GM12873 (cell line): ENCODE data around the gene VAT1L.

Source experiments
- TF ChIP-seq, protein P1 (sequence below): IDR thresholded peaks from 2 replicates; pipeline ENCODE4 v1.5.1; 2012; ENCODE audit warnings: low read depth, mild to moderate bottlenecking, moderate library complexity, low read length, control low read depth; ENCODE audit not compliant: insufficient read depth; ENCODE audit errors: missing control alignments

Gene VAT1L

DNA sequence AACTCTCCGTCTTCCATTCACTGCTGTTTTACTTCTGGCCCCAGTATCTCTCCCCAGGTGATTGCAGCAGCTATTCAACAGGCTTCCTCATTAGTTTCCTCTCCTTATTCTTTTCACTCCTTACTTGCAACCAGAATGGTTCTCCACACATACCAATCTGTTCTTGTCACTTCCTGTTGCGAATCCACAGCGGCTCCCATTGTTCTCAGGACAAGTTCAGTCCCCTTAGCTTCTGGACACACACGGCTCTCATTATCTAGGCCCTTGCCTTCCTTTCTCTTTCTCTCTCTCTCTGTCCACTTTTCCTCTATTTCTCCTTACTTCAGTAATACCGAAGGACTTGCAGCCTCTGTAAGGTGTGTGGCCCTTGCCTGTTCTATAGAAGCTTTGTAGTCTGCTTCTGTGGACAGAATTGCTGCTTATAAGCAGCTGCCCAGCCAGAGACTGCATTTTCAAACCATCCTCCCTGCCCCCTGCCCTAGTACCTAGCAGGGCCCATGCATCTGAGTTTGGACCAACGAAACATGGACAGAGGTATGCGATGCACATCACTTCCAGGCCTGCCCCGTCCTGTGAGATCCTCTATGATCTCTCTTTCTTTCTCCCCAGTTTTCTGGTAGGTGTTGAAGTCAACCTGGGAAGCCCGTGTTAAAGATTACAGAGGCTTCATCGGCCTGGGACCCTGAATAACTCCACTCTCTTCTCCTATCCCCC lies 45.7 kb downstream of the VAT1L start:
- TF ChIP-seq, protein P1, sequence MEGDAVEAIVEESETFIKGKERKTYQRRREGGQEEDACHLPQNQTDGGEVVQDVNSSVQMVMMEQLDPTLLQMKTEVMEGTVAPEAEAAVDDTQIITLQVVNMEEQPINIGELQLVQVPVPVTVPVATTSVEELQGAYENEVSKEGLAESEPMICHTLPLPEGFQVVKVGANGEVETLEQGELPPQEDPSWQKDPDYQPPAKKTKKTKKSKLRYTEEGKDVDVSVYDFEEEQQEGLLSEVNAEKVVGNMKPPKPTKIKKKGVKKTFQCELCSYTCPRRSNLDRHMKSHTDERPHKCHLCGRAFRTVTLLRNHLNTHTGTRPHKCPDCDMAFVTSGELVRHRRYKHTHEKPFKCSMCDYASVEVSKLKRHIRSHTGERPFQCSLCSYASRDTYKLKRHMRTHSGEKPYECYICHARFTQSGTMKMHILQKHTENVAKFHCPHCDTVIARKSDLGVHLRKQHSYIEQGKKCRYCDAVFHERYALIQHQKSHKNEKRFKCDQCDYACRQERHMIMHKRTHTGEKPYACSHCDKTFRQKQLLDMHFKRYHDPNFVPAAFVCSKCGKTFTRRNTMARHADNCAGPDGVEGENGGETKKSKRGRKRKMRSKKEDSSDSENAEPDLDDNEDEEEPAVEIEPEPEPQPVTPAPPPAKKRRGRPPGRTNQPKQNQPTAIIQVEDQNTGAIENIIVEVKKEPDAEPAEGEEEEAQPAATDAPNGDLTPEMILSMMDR: no peak

DNA sequence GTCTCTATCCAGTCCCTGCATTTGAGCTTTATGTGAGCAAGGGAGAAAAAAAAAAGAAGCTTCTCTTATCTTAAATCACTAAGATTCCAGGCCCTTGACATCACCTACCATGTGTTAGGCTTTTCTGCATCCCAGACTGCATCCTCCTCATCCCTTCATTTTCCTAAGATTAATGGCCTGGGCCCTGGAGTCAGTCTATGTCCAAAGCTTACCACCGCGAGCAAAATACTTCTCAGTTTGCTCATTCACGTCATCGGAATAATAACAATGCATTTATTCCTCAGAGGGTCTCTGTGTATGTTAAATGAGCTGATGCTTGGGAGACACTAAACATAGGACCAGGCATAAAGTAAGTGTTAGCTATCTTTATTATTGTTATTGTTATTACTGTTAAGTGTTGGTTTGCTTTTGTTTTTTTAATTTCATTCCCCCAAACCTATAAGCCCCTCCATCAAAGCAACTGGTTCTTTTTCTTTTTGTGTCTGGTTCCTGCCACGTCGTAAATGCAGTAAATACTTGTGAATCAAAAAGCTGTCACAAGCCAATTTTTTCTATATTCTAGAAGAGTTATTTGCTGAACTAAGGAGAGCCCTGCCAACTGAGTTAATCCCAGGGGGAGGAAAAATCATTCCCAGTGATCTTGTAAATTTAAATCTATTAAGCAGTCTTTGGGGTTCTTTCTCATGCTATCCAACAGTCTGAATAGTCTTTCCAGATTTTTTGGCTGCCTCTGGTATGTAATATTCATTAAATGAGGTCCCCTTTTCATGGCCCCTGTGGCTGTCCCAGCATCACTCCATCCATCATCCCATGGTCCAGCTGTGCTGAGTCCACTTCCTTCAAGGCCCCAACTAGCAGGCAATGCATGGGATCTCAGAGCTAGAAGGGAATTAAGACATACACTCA lies 46.5 kb downstream of the VAT1L start:
- TF ChIP-seq, protein P1: no peak

DNA sequence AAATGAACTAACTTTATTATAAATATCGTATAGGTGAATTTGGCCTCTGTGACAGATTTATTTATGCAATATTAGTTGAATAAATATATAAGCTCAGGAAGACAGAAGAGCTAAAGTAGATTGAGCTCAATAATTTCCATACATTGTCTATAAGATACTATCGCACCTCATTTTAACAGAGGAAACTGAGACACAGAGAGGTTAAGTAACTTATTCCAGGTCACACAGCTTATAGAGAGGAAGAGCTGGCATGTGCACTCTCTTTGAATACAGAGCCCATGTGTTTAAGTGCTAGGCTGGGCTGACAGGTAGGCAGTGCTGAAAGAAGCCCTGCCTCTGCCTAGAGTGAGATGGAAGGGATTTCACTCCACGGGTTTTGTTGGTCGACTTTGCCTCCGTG lies 48.4 kb downstream of the VAT1L start:
- TF ChIP-seq, protein P1: no peak

DNA sequence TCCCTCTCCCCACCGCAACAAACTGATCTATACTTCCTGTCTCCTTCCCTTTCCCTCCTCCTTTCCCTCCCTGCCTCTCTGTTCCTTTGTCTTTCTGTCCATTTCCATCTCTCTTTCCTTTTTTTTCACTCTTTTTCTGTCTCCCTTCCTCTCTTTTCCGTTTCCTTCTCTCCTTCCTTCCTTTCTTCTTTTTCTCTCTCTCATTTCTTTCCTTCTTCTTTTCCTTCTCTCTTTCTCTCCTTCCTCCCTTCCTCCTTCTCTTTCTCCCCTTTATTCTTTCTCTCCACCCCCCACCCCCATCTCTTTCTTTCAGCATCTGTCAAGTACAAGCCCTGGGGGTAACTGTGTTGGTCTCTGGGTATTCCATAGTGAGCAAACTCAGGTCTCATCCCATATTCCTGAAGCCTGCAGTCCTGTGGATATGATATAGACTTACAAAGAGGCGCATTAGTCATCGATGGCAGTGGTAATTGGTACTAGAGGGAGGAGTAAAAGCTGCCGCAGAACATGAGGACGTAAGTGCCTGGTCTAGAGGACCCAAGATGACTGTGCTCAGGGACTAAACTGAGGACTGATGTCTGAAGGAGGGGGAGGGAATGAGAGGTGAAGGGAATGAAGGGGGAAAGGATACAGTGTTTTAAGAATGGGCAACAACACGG lies 50.4 kb downstream of the VAT1L start:
- TF ChIP-seq, protein P1: no peak

DNA sequence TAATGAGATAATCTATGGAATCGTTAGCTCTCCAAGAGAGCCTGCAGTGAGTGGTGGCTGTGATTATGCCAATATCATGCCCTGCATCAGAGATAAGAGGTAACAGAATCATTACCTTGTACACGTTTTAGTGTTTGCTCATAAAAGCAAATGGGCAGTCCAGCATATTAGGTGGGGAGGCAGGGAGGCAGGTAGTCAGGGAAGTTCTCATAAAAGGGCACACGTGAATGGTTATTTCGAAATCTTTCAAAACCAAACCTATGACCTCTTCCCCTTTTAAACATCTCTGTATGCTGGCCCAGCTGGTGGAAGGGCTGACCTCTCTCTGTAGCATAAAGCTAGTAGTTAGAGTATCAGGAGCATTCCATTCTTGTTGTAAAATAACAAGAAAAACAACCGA lies 51.7 kb downstream of the VAT1L start:
- TF ChIP-seq, protein P1: no peak

DNA sequence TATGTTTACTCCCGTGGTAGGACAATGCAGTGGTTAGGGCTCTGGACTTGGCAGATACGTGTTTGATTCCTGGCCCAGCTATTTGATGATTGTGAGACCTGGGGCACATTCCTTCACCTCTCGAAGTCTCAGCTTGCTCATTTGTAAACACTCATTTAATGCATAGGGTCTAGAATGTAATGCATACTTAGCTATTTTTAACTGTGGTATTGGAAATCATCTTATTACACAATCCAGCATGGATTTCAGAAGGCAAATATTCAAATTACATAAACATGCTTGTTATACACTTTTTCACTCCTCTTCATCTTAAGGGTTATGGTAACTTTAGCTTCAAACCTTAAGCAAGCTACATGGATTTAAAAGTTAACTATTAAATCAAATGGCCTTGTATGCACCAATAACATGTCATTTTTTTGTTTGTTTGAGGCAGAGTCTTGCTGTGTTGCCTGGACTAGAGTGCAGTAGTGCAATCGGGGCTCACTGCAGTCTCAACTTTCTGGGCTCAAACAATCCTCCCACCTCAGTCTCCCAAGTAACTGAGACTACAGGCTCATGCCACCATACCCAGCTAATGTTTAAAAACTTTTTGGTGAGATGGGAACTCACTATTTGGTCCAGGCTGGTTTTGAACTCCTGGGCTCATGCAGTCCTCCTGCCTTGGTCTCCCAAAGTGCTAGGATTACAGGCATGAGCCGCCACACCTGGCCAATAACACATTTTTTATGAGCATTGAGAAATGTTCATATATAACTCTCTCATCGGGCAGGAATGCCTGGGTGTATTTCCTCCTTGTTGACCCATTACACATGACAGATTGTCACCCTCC lies 52.5 kb downstream of the VAT1L start:
- TF ChIP-seq, protein P1: no peak
